ENCODE results near the gene EML4.

The EML4 gene

GRCh38 chr2:42252464-42252863 lies 83.3 kb downstream of the EML4 start:
- H3K4me3 ChIP-seq (ENCODE audit: low read depth, low read length), result no peak overlapping the region
- in situ Hi-C loops (cut with HindIII; ENCODE audit: low sequenced_read_pairs), result no loop called here
- no peak for TF ChIP-seq CTCF (IDR thresholded peaks at IDR 0.05; ENCODE audit: low read depth, low read length, missing control alignments)
- no peak for DNase-seq (ENCODE audit: low read depth)

- no peak overlapping the region for H3K4me3 ChIP-seq (ENCODE audit: low read depth, low read length)
- no peak for TF ChIP-seq CTCF (IDR thresholded peaks at IDR 0.05; ENCODE audit: low read depth, low read length, missing control alignments)
- in situ Hi-C loops (cut with HindIII; ENCODE audit: low sequenced_read_pairs), result no loop called here
- DNase-seq (ENCODE audit: low read depth), result no peak
Measured at GRCh38 chr2:42254186-42254895, 85.2 kb downstream of the EML4 start.

GRCh38 chr2:42256505-42256904 lies 87.4 kb downstream of the EML4 start:
- in situ Hi-C loops (cut with HindIII; ENCODE audit: low sequenced_read_pairs), result no loop called here
- no peak for DNase-seq (ENCODE audit: low read depth)
- TF ChIP-seq CTCF (IDR thresholded peaks at IDR 0.05; ENCODE audit: low read depth, low read length, missing control alignments), result no peak
- no peak overlapping the region for H3K4me3 ChIP-seq (ENCODE audit: low read depth, low read length)

- H3K4me3 ChIP-seq (ENCODE audit: low read depth, low read length), result no peak overlapping the region
- DNase-seq (ENCODE audit: low read depth), result no peak
- TF ChIP-seq CTCF (IDR thresholded peaks at IDR 0.05; ENCODE audit: low read depth, low read length, missing control alignments), result no peak
- in situ Hi-C loops (cut with HindIII; ENCODE audit: low sequenced_read_pairs), result no loop called here
Measured at GRCh38 chr2:42261518-42262195, 92.5 kb downstream of the EML4 start.

- in situ Hi-C loops (cut with HindIII; ENCODE audit: low sequenced_read_pairs), result no loop called here
- no peak for TF ChIP-seq CTCF (IDR thresholded peaks at IDR 0.05; ENCODE audit: low read depth, low read length, missing control alignments)
Measured at GRCh38 chr2:42266236-42266635, 97.1 kb downstream of the EML4 start.

GRCh38 chr2:42267530-42267929 lies 98.4 kb downstream of the EML4 start:
- TF ChIP-seq CTCF (IDR thresholded peaks at IDR 0.05; ENCODE audit: low read depth, low read length, missing control alignments), result no peak
- in situ Hi-C loops (cut with HindIII; ENCODE audit: low sequenced_read_pairs), result no loop called here
- no peak for DNase-seq (ENCODE audit: low read depth)
- no peak overlapping the region for H3K4me3 ChIP-seq (ENCODE audit: low read depth, low read length)

More at GRCh38 chr2:42266236-42266635, 97.1 kb downstream of the EML4 start:
- no peak for DNase-seq (ENCODE audit: low read depth)
- no peak overlapping the region for H3K4me3 ChIP-seq (ENCODE audit: low read depth, low read length)

All from astrocyte of the cerebellum (primary cell).